Stimulated activated CD8-positive, alpha-beta memory T cell treated with anti-CD3 and anti-CD28 coated beads, Interleukin-15, amount 100 ng/mL, for 1 hour (primary cell): ENCODE results near the gene RFLNA.
"Not testable (repeated sequence)": the region's sequence is repeated elsewhere in the genome, so short reads cannot be mapped to it uniquely, and the experiment has no call there.

ENCODE experiments used
- DNase-seq: peaks from one replicate; pipeline ENCODE4 v3.0.0-alpha.2; 2020; ENCODE audit warnings: low read depth

Gene RFLNA

DNA sequence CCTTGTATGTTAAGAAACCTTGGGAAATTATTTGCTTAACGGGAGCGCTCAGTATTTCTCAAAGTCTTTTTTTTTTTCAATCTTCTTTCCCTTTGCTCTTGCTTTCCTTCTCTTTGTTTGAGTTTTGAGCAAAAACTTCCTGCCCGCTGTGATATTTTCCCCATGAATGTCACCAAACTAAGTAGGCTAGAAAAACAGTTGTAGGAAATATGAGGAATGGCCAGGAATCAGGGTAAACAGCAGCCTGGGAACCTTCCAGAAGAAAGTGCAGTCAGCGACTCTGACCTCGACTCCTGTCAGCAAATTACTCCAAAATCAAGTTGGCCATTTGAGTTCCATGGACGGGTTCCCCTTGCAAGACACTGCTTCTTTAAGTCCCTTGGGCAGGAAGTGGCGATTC, 11.6 kb upstream of the RFLNA start:
- no peak for DNase-seq

DNA sequence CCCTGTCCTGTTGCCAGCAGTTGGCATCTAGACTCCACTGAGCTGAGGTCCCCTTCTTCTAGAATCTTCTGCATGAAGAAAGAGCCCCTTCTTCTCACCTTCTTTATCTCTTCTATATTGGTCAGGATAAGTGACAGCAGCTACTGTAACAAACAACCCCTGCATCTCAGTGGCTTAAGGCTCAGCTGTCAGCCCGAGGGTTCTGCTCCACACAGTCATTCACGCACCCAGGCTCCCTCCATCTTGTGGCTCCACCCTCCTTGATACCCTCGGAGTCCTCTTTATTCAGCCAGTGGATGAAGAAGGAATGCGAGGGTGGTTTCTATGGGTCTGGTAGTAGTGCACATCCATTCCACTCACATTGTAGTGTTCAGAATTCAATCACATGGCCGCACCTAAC, 10.5 kb upstream of the RFLNA start:
- no peak for DNase-seq

DNA sequence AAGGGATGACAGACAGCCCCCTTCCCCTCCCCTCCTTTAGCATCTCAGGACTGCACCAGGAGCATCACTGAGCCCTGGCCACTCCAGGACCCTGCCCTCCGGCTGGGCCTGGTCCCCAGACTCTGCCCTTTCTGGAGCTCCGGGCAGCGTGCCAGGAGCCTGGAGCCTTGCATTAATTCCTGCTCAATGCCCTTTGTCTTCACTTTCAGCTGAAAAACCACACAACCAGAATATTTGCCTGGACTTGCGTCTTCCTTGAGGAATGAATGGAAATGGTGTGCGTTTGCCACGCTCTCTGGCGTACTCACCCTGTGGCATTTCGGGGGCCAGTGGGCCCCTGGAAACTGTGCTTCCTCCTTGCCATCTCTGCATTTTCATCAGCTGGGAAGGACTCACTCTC, 8.5 kb upstream of the RFLNA start:
- DNase-seq, result no peak

DNA sequence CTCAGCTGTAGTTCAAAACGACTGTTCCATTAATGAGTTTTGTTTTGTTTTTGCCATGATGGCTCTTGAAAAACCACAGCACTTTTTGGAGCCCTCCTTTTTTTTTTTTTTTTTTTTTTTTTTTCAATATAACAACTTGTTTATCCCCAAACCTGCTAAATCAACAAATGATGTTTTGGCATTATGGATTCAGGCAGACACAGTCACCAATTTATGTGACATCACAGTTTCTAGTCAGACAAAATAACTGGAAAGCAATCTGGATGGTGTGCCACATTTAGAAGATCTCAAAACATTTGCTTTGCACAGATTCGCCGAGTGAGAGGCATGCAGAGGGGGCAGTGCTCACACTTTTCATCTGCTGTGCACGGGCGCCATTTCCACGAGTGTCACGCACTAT, 7.9 kb upstream of the RFLNA start:
- no peak for DNase-seq

DNA sequence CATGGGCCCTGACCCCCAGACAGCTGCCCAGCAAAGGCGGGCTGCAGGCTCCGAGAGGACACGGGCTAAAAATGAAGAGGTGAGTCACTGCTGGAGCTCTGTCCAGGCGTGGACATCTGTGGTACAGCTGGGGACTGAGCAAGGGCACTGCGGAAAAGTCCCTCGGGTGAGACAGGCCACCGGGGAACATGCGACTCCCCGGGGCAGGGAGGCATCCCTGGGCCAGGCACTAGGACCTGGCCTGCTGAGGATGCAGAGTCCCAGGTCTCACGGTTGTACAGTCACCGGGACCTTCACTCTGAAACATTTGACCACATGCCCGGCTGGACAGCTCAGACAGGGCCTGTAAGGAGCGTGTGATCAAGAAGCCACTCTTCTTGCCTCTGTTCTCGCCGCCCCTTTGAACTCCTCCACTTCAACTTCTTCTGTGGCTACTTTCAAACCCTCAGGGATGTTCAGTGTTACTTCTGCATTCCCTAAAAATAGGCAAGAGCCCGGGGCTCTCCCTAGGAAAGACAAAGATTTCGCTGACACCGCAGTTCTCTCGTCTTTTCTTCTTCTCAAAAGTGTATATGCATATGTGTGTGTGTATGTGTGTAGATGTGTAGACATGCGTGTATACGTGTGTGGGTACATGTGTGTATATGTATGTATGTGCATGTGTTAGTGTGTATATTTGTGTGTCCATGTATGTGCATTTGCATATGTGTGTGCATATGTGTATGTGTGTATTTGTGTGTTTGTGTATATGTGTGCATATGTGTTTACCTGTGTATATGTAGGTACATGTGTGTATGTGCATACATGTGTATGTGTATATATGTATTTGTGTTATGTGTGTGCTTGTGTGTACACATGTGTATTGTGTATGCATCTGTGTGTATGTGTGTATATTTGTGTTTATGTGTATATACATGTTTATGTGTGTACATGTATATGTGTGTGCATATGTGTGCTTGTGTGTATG, 5.0 kb upstream of the RFLNA start:
- DNase-seq, result no peak

DNA sequence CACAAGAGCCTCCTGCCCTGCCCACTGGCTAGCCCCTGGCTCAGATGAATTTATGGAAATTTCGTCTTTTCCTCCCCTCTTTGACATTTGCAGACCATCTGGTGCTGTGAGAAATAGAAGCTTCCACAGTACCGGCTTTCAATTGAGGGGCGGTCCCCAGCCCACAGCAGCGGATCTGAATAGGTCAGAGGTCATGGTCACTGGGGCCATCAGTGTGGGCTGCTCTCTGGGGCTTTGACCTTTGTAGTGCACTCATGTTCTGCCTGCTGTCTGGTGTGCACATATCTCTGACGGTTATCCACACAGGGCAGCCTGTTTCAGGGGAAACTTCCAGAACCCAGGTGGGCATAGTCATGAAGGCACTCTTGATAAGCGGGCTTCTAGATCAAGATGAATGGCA, 2.5 kb upstream of the RFLNA start:
- no peak for DNase-seq

DNA sequence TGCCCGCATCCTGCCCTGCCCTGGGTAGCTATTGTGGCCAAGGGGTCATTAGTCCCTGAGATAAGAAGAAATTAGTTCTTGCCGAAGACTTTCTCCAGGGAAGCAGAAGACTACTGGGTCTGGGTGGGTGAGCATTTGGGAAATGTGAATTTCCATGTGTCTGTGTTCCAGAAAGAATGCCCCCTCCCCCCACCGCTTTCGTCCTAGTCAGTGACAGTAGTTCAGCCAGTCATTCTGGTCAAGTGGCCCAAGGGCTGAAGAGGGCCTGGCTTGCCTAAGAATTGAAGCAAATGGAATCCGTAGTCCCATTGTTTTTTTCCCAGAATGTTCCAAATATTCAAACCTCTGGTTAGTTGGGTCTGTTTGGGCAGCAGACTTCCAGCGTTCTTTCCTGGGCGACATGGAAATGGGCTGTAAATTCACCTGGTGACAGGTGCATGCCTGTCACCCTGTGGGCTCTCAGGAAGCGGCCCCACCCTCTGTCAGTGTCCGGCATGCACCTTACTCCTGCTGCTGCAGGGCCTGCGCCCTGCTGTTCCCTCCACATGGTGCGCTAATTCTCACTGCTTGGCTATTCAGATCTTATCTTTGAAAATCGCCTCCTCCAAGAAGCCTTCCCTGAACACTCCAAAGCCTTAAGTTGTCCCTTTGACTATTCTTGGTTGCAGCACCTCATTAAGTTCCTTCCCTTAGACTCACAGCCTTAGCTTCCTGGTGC, 1.4 kb upstream of the RFLNA start:
- no peak for DNase-seq

DNA sequence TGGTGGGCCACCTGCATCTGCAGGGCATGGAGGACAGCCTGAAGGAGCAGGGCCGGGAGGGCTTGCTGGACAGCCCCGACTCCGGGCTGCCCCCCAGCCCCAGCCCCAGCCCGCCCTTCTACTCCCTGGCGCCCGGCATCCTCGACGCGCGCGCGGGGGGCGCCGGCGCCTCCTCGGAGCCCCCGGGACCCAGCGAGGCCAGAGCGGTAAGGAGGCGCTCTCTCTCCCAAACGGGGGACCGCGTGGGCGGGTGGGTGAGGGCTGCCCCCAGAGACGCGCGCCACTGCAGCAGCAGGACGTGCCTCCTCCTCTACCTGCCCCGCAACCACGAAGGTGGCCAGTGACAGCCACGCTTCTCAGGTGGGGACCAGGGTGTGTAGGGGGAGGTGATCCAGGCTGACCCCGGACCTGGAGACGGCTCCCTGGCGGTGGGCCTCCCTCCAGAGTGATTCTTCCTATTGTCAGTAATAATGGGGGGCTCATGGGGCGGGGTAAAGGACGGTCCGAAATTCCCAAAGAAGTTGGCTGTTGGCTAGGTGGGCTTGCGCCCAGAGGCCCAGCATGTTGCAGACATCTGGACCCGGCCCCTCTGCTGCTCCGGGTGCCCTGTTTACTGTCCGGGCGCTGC, 652 bp downstream of the RFLNA start:
- DNase-seq, result no peak

DNA sequence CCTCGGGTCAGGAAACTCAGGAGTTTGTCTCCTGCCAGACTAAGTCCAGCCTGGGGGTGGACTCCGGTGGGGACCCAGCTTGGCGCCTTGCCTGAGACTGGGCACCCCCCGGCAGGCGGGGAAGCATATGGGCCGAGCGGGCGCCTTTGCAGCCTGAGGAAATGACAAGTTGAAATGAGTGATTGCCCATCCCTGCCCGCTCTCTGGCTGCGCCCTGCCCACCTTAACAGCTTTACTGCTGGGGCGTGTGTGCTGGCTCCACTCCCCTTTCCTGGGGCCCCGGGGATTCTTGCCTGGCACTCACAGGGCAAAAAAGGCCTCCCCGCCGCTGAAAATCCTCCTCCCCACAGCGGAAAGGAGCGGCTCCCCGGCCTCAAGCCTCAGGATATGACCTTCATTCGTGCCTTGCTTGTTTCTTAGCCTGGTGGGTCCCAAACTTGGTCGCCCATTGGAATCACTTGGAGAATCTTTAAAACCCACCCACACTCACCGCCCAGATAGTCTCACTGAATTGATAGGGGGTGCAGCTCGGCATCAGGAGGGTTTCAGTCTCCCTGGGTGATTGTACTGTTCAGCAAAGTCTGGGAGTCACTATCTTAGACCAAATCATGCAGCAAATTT, 1.5 kb downstream of the RFLNA start:
- no peak for DNase-seq

DNA sequence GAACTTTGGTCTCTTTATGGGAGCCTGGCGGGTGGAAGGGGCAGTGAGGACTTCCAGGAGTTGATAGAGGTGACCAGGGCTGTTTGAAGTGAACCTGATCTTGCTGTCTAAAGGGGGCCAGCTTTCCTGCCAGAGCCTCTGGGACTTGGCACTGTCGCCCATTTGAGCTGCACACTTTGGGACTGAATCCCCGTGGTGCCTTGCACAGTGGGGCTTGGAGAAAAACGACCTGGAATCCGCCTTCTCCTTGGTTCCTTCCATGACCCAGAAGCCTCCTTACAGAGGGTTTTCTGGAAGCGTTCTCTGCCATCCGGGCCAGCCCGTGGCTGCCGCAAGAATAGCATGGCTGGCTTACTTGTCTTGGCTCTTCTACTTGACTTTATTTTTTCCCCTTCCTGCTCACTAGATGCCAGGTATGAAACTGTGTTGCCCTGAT, 2.0 kb downstream of the RFLNA start:
- DNase-seq, result no peak

DNA sequence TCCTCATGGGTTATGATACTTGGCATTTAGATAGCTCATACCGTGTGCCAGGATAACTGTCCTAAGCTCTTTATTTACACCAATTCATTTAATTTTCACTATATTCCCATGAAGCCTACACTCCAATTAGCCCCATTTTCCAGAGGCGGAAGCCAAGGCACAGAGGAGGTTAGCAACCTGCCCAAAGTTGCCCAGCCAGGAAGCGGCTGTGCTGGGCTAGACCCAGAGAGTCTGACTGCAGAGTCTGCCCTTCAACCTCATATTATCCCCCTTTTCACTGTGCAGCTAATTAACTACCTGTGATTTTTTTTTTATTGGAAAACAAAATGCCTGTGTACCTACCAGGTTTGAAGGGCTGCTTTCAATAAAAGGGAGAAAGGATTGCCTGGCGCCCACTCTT, 2.5 kb downstream of the RFLNA start:
- no peak for DNase-seq

DNA sequence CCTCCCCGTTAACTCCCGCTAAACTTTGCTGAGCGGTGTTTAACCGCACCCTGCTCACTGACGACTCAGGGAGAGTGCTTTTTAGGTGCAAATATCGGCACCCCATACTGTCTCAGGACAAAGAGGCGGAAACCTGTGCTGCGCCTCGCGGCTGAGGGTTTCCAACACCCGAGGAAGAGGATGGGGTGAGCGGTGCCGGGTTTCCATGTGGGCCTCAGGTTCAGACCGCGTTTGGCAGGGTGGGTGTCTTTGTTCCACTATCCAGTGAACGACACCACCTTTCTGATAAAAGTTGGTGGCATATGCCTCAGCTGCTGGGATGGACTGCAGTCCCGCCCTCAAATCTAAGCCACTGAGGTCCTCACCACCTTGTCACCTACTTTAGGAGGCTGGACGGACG, 3.0 kb downstream of the RFLNA start:
- DNase-seq, result no peak

DNA sequence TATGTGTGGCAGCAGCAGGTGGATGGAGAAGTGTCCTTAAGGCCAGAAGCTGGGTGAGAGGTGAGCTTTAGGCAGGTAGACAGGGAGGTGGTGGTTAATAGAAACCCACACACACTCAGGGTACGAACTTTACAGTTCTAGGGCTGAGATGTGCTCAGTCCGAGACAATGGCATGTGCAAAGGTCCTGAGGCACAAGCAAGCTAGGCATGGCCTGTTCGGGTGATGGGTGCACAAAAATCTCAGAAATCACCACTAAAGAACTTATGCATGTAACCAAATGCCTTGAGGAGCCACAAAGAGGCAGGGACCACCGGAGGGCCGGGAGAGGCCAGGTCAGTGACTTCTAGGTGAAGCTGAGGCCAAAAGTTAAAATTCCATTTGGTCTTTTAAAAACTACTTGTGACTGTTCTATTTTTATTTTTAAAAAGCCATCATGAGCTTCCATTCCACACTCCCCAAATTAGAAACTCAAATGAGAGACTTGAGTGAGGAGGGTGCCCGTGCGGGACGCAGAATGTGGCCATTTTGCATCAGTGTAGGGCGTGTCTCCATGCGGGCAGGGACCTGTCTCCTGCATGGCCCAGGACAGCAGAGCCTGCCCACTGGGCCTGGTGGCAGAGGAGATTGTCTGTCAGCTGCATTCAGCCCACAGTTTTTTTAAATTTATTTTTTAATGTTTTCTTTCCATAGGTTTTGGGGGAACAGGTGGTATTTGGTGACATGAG, 4.0 kb downstream of the RFLNA start:
- no peak for DNase-seq

DNA sequence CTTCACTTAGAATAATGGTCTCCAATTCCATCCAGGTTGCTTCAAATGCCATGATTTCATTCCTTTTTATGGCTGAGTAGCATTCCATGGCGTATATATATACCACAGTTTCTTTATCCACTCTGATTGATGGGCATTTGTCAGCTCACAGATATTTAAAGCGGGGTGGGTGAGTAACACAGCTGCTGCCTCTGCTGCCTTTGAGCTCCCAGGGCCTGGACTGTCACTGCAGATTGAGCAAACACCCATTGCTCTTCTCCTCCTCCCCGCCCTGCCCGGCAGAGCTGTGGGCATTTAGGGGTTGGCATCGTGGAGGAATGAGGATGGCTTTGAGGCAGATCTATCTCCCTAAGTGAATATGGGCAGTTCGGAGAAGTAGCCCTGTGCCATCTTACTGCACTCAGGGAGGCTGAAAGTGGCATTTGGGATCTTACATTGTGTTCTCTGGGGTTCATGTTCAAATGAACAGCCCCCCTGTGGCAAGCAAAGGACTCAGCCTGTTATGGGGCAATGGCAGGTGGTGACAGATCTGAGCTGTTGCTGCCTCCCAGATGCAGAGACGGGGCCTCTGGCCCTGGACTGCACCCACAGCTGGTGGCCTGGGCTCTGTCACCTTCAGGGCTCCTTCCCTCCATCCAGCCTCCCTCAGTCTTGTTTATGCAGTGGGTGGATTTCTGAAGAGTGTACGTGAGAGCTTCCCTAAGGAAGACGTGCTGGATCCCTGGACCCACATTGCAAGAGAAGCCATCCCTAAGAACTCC, 4.9 kb downstream of the RFLNA start:
- no peak for DNase-seq

DNA sequence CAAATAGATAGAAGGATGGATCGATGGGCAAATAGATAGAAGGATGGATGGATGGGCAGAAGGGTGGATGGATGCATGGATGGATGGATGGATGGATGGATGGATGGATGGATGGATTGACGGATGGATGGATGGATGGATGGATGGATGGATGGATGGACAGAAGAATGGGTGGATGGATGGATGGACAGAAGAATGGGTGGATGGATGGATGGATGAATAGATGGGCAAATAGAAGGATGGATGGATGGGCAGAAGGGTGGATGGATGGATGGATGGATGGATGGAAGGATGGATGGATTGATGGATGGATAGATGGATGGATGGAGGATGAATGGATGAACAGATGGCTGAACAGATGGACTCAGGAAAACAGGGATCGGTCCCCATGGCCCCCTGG, 5.8 kb downstream of the RFLNA start:
- not testable (repeated sequence) for DNase-seq

DNA sequence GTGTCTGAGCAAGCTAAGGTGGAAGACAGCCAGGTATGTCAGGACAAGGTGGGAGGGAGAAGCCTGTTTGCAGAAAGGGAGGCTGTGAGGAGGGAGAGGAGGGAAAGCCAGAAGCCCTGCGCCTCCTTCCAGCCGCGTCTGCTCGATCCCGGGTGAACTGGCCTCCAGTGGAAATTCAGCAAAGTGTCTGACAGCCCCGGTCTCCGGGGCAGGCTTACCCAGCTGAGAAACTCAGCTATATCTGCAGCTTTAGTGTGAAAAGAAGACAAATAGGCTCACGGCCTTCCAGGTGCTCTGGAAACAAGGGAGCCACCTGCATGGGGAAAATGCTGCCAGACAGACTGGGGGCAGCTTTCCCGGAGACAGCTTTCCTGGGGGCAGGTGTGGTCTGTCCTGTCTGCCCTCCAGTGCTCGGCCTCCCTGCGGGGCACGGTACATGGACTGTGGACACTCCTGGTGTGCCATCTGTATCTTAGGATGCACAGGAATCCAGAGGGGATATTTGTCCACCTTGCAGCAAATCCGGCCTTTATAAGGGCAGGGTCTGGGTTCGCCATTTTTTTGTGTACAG, 6.3 kb downstream of the RFLNA start:
- DNase-seq, result no peak

DNA sequence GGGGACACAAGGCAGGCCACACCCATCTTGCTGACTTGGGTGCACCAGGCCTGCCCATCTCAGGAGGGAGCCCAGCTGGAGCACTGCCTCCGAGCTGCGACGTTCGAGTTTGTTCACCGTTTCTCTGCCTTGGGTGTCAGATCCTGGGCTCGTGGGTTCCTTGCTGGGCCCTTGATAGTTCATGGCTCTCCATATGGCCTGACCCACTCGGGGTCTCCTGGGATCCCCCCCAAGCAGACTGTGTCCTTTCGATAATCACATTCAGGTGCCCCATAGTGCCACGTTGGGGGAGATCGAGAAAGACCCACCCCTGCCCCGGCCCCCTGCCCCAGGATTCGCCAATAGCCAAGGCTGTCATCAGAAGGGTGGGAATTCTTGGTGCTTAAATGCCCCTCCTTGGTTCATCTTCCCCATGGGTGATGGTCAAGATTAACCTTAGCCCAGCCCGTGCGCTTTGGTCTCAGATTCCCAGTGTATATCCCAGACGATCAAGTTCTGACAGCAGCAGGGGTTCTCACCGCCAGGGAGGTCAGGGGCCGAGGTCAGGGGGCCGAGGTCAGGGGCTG, 7.4 kb downstream of the RFLNA start:
- DNase-seq, result no peak

DNA sequence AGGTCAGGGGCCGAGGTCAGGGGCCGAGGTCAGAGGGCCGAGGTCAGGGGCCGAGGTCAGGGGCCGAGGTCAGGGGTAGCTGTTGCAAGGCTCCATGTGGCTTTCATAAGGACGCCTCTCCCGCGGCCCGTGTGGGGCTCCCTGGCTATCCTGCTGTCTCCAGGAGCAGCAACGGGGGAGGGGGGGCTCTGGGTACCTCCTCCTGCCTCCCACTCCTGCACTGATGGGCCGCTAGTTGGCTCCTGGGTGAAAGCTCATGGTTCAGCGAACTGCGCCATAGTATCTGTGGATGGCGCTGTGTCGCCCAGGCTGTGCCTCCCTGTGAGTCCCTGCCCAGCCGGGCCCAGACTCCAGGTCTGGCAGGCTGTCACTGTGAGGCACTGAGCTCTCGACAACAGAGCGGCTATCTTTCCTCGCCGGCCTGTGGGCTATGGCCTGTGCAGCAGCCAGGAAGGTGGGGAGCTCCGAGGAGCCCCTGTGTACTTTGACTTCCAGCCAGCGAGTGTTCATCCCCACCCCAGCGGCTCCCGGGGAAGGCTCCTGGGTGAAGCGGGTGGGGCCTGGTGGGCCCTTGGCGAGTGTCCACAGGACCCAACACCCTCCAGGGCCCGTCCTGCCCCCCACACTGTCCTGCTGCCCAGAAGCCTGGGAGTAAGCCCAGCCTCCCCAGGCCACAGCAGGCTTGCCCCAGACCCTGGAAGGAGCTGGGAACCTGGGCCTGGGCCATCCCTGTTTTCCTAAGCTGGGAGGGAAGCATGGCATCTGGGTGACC, 8.1 kb downstream of the RFLNA start:
- DNase-seq, result no peak

DNA sequence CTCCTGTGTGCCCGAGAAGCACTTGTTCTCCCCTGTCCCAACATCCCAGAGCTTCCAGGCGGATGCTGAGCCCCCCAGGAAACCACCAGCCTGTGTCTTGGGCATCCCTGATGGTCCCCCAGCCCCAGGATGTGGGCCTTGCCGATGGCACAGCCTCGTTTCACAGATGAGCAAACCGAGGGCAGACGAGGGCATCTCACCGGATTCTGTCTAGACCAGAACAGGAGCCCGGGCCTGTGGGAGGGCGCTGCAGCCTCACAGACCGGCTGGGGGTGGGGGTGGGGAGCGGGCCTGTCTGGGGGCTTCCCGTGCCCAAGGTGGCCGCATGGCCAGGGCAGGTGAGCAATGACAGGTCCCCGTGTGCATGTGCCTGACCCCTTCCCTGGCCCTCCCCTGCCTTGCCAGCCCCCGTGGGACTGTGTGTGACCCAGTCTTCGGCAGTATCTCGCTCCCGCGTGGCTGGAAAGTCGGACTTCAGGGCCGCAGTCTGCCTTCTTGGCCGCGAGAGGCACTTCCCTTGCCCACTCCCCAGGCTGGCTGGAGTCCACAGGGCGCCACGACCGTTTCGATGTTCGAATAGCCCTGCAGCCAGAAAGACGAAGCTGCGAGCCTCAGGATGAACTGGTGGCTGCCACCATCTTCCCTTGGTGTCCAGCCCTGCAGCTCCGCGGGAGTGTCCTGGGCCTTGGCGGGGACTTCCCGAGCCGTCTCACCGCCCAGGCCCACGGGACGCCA, 8.9 kb downstream of the RFLNA start:
- DNase-seq, result no peak
